Measurements from ENCODE around the gene MYOM1.

GRCh38 chr18:3052411-3052758 is 167.4 kb downstream of the MYOM1 start:
- no peak for TF ChIP-seq CTCF (IDR thresholded peaks at IDR 0.05)
- no peak for TF ChIP-seq POLR2A (IDR thresholded peaks at IDR 0.05)

Measured in uterus (tissue), 2 donors.